Esophagus squamous epithelium (tissue), 4 donors: Measurements from ENCODE around the gene HBQ1.

Experiments used
- POLR2A ChIP-seq, 4 donors: fragments of 450-650 bp; IDR thresholded peaks; one replicate each; pipeline ENCODE4 v1.6.1; 2017; ENCODE audit warnings: antibody characterized with exemption in 4 of 4, mild to moderate bottlenecking in 4 of 4, moderate library complexity in 3 of 4
- TF ChIP-seq, protein P1 (sequence below), 6 experiments: fragments of 450-650 bp in 4 of 6; fragments of 200-600 bp in 2 of 6; sonication (generic) in 2 of 6; IDR thresholded peaks; one replicate each; pipeline ENCODE4 v1.5.1; 2016 to 2019; ENCODE audit warnings: antibody characterized with exemption in 6 of 6, mild to moderate bottlenecking in 4 of 6, moderate library complexity in 4 of 6

DNA sequence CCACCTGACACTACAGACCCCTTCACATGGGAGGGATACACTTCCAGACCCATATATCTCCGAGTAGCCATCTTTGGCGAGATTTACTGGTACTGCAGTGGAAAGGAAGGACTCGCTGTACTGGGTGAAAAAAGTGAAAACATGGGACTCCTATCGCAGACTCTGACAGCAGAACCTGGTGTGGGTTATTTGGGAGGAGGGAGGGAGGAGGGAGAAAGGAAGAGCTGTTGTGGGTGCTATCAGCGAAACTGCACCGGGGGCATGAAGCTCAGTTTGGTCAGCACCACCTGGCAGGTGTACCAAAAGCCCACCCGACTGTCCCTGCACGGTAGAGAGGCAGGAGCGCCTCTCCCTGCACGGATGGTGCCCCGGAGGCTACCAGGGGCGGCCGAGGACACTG lies 5.0 kb downstream of the HBQ1 start:
- TF ChIP-seq, protein P1, sequence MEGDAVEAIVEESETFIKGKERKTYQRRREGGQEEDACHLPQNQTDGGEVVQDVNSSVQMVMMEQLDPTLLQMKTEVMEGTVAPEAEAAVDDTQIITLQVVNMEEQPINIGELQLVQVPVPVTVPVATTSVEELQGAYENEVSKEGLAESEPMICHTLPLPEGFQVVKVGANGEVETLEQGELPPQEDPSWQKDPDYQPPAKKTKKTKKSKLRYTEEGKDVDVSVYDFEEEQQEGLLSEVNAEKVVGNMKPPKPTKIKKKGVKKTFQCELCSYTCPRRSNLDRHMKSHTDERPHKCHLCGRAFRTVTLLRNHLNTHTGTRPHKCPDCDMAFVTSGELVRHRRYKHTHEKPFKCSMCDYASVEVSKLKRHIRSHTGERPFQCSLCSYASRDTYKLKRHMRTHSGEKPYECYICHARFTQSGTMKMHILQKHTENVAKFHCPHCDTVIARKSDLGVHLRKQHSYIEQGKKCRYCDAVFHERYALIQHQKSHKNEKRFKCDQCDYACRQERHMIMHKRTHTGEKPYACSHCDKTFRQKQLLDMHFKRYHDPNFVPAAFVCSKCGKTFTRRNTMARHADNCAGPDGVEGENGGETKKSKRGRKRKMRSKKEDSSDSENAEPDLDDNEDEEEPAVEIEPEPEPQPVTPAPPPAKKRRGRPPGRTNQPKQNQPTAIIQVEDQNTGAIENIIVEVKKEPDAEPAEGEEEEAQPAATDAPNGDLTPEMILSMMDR (IDR thresholded peaks at IDR 0.05): no peak
- no peak for TF ChIP-seq POLR2A (IDR thresholded peaks at IDR 0.05)
